ENCODE results near the gene CCNJ.
"Not testable (repeated sequence)": the region's sequence is repeated elsewhere in the genome, so short reads cannot be mapped to it uniquely, and the experiment has no call there.

Gene CCNJ

GRCh38 chr10:96043033-96043892, at the start of gene CCNJ:
TSS of gene CCNJ (plus strand) at chr10:96043583. CDS start at chr10:96044394, 811 bp downstream.
- TF ChIP-seq CTCF (conservative IDR thresholded peaks at IDR 0.05; ENCODE audit: low read depth), result no peak
- CTCF ChIA-PET, result interaction anchor here (0.9 kb wide), 1 partner anchor 26 kb away, joined by 3 read pairs; no protein-coding TSS in a partner anchor
- POLR2A ChIA-PET (ENCODE audit: low non-redundant PET), result interaction anchor here (0.7 kb wide), 1 partner anchor 180 kb away, joined by 3 read pairs; no protein-coding TSS in a partner anchor
- DNase-seq (ENCODE audit: low spot score), result peak; percentile 98
- peak within 1 kb of the TSS; percentile 72 for H3K27ac ChIP-seq

GRCh38 chr10:95994376-95994775, 49.0 kb upstream of the CCNJ start:
- POLR2A ChIA-PET (ENCODE audit: low non-redundant PET); DNase-seq (ENCODE audit: low spot score); CTCF ChIA-PET; H3K27ac ChIP-seq: not testable (repeated sequence)

GRCh38 chr10:95998255-95998784, 45.1 kb upstream of the CCNJ start:
- no peak overlapping the region for H3K27ac ChIP-seq
- CTCF ChIA-PET, result no interaction called here
- no peak for DNase-seq (ENCODE audit: low spot score)
- POLR2A ChIA-PET (ENCODE audit: low non-redundant PET), result no interaction called here
- TF ChIP-seq CTCF (conservative IDR thresholded peaks at IDR 0.05; ENCODE audit: low read depth), result no peak

- ChIA-PET CTCF (no interaction called here), POLR2A (ENCODE audit: low non-redundant PET) (no interaction called here)
- no peak for DNase-seq (ENCODE audit: low spot score)
- H3K27ac ChIP-seq, result no peak overlapping the region
- no peak for TF ChIP-seq CTCF (conservative IDR thresholded peaks at IDR 0.05; ENCODE audit: low read depth)
These were observed 29.4 kb upstream of the CCNJ start for GRCh38 chr10:96013956-96014355.

- TF ChIP-seq CTCF (conservative IDR thresholded peaks at IDR 0.05; ENCODE audit: low read depth), result no peak
- no peak overlapping the region for H3K27ac ChIP-seq
- ChIA-PET POLR2A (ENCODE audit: low non-redundant PET) (no interaction called here), CTCF (no interaction called here)
- no peak for DNase-seq (ENCODE audit: low spot score)
These were observed 28.8 kb upstream of the CCNJ start for GRCh38 chr10:96014473-96015102.

- DNase-seq (ENCODE audit: low spot score), result peak; percentile 74
- ChIA-PET POLR2A (ENCODE audit: low non-redundant PET) (interaction anchor here (0.6 kb wide), 1 partner anchor 322 kb away, joined by 8 read pairs; no protein-coding TSS in a partner anchor), CTCF (interaction anchor here (0.5 to 1.6 kb wide), 21 partner anchors 9 to 1283 kb away, joined by 3 to 11 read pairs (median 4); partner anchors contain the start of gene ZNF518A)
- peak; percentile 80 for TF ChIP-seq CTCF (conservative IDR thresholded peaks at IDR 0.05; ENCODE audit: low read depth)
- no peak overlapping the region for H3K27ac ChIP-seq
These were observed 26.1 kb upstream of the CCNJ start for GRCh38 chr10:96017191-96017687.
